Bronchial epithelial cell (primary cell): ENCODE measurements around the gene KIF14. TPM values are rescaled to one million over a fixed set of nuclear protein-coding genes. Genes with fewer than 3 reads are reported as not detected.
"Not testable (repeated sequence)": the region's sequence is repeated elsewhere in the genome, so short reads cannot be mapped to it uniquely, and the experiment has no call there.

Experiments used
- DNase-seq: peaks from one replicate; pipeline ENCODE4 v3.0.0-alpha.2; 2010; ENCODE audit warnings: low read depth
- FAIRE-seq: peaks from 2 replicates; lab custom pipeline; 2011; peaks lifted over from hg19 to GRCh38; lab: Jason Lieb, UNC
- H3K27me3 ChIP-seq: 2 replicates; pipeline ENCODE4 v1.5.1; 2011; ENCODE audit warnings: low read length; ENCODE audit not compliant: control insufficient read depth, insufficient read depth
- H3K36me3 ChIP-seq: 2 replicates; pipeline ENCODE4 v1.5.1; 2011; ENCODE audit warnings: low read length; ENCODE audit not compliant: control insufficient read depth, insufficient read depth
- H3K4me3 ChIP-seq: 2 replicates; pipeline ENCODE4 v1.5.1; 2011; ENCODE audit warnings: mild to moderate bottlenecking, low read depth, low read length, control low read depth
- total RNA-seq: library from RNA; depleted of rRNA; stranded (reverse); fragments of >200 nt; gene quantifications from 2 replicates; pipeline ENCODE4 v1.2.1, GENCODE V29; 2014
- TF ChIP-seq, protein P1 (sequence below): IDR thresholded peaks from 2 replicates; pipeline ENCODE4 v1.5.1; 2011; ENCODE audit warnings: mild to moderate bottlenecking, moderate library complexity, low read length, control low read depth, inconsistent platforms; ENCODE audit not compliant: insufficient read depth, severe bottlenecking

The KIF14 gene
- total RNA-seq, 1 donor from 2014 or later = 0.79 TPM

DNA sequence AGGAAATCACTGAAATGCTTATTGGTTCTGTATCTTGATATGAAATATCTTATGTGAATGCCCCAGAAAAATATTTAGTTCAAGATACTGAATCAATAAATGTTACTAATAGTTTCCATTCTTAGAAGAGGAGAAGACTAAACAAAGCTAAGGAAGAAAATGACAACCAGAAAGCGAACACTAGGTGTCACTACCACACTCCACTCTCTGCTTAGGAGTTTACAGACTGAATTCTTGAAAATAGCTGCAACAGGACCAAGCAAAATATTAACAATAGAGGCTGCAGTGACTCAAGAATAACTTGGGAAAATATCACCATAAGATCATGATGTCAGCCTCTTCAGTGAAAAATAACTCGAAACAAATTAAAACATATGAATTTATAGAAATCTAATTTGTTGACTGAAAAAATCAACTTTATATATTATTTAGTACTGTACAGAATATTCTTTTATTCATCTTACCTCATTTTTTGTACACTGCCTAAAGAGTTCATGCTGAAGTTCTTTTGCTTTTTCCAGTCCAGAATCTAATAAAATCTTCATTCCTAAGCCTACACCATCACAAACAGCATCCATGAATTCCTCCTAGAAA is 61.6 kb downstream of the KIF14 start:
- TF ChIP-seq, protein P1, sequence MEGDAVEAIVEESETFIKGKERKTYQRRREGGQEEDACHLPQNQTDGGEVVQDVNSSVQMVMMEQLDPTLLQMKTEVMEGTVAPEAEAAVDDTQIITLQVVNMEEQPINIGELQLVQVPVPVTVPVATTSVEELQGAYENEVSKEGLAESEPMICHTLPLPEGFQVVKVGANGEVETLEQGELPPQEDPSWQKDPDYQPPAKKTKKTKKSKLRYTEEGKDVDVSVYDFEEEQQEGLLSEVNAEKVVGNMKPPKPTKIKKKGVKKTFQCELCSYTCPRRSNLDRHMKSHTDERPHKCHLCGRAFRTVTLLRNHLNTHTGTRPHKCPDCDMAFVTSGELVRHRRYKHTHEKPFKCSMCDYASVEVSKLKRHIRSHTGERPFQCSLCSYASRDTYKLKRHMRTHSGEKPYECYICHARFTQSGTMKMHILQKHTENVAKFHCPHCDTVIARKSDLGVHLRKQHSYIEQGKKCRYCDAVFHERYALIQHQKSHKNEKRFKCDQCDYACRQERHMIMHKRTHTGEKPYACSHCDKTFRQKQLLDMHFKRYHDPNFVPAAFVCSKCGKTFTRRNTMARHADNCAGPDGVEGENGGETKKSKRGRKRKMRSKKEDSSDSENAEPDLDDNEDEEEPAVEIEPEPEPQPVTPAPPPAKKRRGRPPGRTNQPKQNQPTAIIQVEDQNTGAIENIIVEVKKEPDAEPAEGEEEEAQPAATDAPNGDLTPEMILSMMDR = peak; percentile 57
- no peaks in the 10 kb centered on the region for H3K36me3 ChIP-seq
- no peak overlapping the region for H3K4me3 ChIP-seq
- peak; percentile 67 for DNase-seq
- FAIRE-seq = no peak
- no peaks in the 10 kb centered on the region for H3K27me3 ChIP-seq

GRCh38 chr1:200556002-200556401 is 64.5 kb downstream of the KIF14 start:
- DNase-seq = no peak
- Histone ChIP-seq H3K27me3 (no peaks in the 10 kb centered on the region), H3K4me3 (no peak overlapping the region), H3K36me3 (no peaks in the 10 kb centered on the region)
- no peak for FAIRE-seq
- TF ChIP-seq, protein P1 = no peak

- not testable (repeated sequence) for H3K27me3 ChIP-seq, H3K36me3 ChIP-seq, H3K4me3 ChIP-seq, DNase-seq, FAIRE-seq
Measured at GRCh38 chr1:200552737-200553136, 67.8 kb downstream of the KIF14 start.

DNA sequence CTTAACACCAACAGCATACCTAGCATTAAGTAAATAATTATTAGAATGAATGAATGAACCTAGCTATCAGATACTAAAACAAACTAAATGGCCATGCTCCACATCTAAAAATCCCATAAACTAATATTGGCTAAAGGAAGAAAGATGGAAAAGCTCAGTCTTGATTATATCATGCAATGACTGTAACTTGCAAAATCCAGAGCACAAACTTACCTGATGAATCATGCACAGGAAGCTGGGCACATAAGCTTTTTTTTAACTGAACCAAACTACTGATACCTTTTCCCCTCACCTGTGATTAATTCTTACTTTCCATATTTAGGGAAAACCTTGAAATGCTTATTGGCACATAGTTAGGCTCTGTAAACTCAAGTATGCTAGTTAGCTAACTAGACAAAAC is 70.2 kb downstream of the KIF14 start:
- H3K36me3 ChIP-seq = no peaks in the 10 kb centered on the region
- FAIRE-seq (no peak), DNase-seq (peak; percentile 87)
- no peak overlapping the region for H3K4me3 ChIP-seq
- TF ChIP-seq, protein P1 = no peak
- H3K27me3 ChIP-seq = no peaks in the 10 kb centered on the region

- H3K4me3 ChIP-seq = no peak overlapping the region
- DNase-seq (no peak), FAIRE-seq (no peak)
- H3K27me3 ChIP-seq = no peaks in the 10 kb centered on the region
- TF ChIP-seq, protein P1 = no peak
- H3K36me3 ChIP-seq = no peaks in the 10 kb centered on the region
Measured at GRCh38 chr1:200547386-200547785, 73.2 kb downstream of the KIF14 start.

GRCh38 chr1:200546577-200546976 is 74.0 kb downstream of the KIF14 start:
- TF ChIP-seq, protein P1 = no peak
- DNase-seq = no peak
- no peak overlapping the region for H3K4me3 ChIP-seq
- FAIRE-seq = no peak
- no peaks in the 10 kb centered on the region for H3K36me3 ChIP-seq
- no peaks in the 10 kb centered on the region for H3K27me3 ChIP-seq
